WERI-Rb-1 (cell line): ENCODE results near the gene KCTD1.

Experiments used
- DNase-seq: peaks from one replicate; pipeline ENCODE4 v3.0.0-alpha.2; 2020
- H3K27ac ChIP-seq: fragments of 250-450 bp; sonication (Bioruptor Pico); 2 replicates; pipeline ENCODE4 v1.5.1; 2020; ENCODE audit warnings: mild to moderate bottlenecking, moderate library complexity
- H3K27me3 ChIP-seq: fragments of 250-450 bp; sonication (Bioruptor Pico); 2 replicates; pipeline ENCODE4 v1.5.1; 2021; ENCODE audit warnings: mild to moderate bottlenecking, low read depth, moderate library complexity; ENCODE audit not compliant: insufficient read depth, severe bottlenecking
- H3K36me3 ChIP-seq: fragments of 250-450 bp; sonication (Bioruptor Pico); 2 replicates; pipeline ENCODE4 v1.5.1; 2020; ENCODE audit warnings: mild to moderate bottlenecking, moderate library complexity
- H3K4me3 ChIP-seq: 2 replicates; pipeline ENCODE4 v1.5.1; 2011; ENCODE audit warnings: low read depth, mild to moderate bottlenecking, control low read depth, low read length
- H3K9me3 ChIP-seq: fragments of 250-450 bp; sonication (Bioruptor Pico); 2 replicates; pipeline ENCODE4 v1.5.1; 2021; ENCODE audit warnings: mild to moderate bottlenecking, moderate library complexity; ENCODE audit not compliant: severe bottlenecking
- CTCF ChIP-seq: IDR thresholded peaks from 2 replicates; pipeline ENCODE4 v1.5.1; 2011; ENCODE audit warnings: low read depth, mild to moderate bottlenecking, control low read depth, inconsistent platforms, low read length

Gene KCTD1

DNA sequence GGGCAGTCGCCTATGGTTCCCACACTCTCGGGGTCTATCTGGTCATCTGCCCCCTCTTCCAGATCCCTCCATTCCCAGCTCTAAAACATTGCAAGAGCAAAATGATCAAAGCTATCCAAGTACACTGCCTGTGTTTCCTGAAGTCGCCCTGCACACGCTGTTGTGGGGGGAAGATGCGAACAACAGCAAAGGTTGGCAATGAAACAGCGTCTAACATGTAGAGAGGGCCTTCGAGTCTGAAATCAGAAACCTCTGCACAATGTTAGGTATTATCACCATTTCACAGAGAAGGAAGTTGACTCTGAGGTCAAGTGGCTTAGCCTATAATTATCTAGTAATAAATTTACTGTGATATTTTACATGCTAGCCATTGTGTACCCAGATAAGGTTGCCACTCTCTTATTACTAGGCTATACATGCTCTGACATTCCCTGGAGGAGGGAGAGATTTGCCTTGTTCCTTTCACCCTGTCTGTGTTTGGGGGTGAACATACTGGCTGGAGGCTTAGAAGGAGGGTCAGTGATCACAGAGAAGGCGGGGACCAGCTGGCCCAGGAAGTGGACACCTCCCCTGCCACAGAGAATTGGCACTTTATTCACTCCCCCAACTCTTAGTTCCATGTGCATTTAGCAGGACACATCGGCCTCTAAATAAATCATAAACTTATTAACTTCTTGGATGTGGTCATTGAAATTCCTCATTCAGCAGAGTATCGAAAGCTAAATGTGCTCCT is 36.8 kb downstream of the KCTD1 start:
- Histone ChIP-seq H3K9me3 (no peaks in the 10 kb centered on the region), H3K27ac (no peak overlapping the region), H3K36me3 (no peaks in the 10 kb centered on the region), H3K27me3 (no peaks in the 10 kb centered on the region), H3K4me3 (no peak overlapping the region)
- no peak for DNase-seq
- no peak for TF ChIP-seq CTCF

DNA sequence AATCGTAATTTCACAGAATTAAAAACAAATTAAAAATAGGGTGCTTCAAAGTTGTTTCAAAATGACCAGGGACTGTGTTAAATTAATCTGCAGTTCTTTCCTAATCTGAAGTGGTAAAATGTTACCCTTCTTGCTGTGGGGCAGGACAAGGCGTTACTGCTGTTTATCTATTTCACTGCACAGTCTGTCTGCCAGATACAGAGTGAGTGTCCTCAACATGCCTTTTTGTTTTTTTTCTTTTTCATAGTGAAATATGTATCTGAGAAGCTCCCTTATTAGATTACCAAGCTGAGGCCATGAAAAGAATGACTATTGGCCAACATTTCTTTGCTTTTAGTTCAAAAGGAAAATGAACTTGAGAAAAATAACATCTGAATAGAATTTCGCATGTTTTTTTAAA is 38.0 kb downstream of the KCTD1 start:
- DNase-seq: no peak
- no peak for TF ChIP-seq CTCF
- Histone ChIP-seq H3K27ac (no peak overlapping the region), H3K27me3 (no peaks in the 10 kb centered on the region), H3K4me3 (no peak overlapping the region), H3K36me3 (no peaks in the 10 kb centered on the region), H3K9me3 (no peaks in the 10 kb centered on the region)

GRCh38 chr18:26506012-26506411 is 42.3 kb downstream of the KCTD1 start:
- TF ChIP-seq CTCF: no peak
- Histone ChIP-seq H3K27ac (no peak overlapping the region), H3K27me3 (no peaks in the 10 kb centered on the region), H3K4me3 (no peak overlapping the region), H3K9me3 (no peaks in the 10 kb centered on the region), H3K36me3 (no peaks in the 10 kb centered on the region)
- DNase-seq: no peak

DNA sequence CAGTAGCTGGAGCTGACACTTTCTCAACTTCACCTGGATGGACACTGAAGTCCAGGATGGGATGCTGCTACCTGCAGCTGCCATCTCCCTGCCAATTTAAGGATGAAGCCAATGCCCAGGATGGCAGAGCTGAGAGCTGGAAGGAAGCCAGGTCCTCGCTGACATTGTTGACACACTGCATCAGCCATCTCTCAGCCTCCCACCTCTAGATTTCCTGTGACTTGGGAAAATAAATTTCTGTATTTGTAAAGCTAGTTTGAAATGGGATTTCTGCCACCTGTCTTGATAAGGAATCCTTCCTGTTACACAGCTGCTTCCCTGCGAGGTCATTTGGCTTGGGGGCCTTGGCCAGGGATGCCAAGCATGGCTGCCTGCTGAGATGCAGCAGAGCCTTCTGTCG is 43.5 kb downstream of the KCTD1 start:
- Histone ChIP-seq H3K4me3 (no peak overlapping the region), H3K9me3 (no peaks in the 10 kb centered on the region), H3K27me3 (no peaks in the 10 kb centered on the region), H3K27ac (no peak overlapping the region), H3K36me3 (no peaks in the 10 kb centered on the region)
- DNase-seq: no peak
- TF ChIP-seq CTCF: no peak

GRCh38 chr18:26503382-26503781 is 45.0 kb downstream of the KCTD1 start:
- Histone ChIP-seq H3K27ac (no peak overlapping the region), H3K36me3 (no peaks in the 10 kb centered on the region)

More at GRCh38 chr18:26503382-26503781, 45.0 kb downstream of the KCTD1 start:
- TF ChIP-seq CTCF: no peak
- DNase-seq: no peak
- Histone ChIP-seq H3K4me3 (no peak overlapping the region), H3K9me3 (no peaks in the 10 kb centered on the region), H3K27me3 (no peaks in the 10 kb centered on the region)
